Skeletal muscle tissue (tissue), 4 donors: ENCODE data around the gene LRRC57. TPM values are rescaled to one million over a fixed set of nuclear protein-coding genes. Genes with fewer than 3 reads are reported as not detected.

Experiments used
- H3K27ac ChIP-seq: one replicate; pipeline ENCODE4 v1.7.0; 2013; ENCODE audit warnings: mild to moderate bottlenecking, low read depth, low read length, inconsistent platforms
- H3K27me3 ChIP-seq, 3 donors: one replicate each; pipeline ENCODE4 v1.7.0; 2013; ENCODE audit warnings: low read length in 3 of 3; ENCODE audit not compliant: control insufficient read depth in 3 of 3, insufficient read depth in 3 of 3
- H3K36me3 ChIP-seq, 3 donors: one replicate each; pipeline ENCODE4 v1.7.0; 2013; ENCODE audit warnings: low read length in 3 of 3; ENCODE audit not compliant: control insufficient read depth in 3 of 3, insufficient read depth in 3 of 3
- H3K4me1 ChIP-seq, 3 donors: one replicate each; pipeline ENCODE4 v1.7.0; 2013; ENCODE audit warnings: low read length in 3 of 3, mild to moderate bottlenecking in 3 of 3; ENCODE audit not compliant: control insufficient read depth in 3 of 3, insufficient read depth in 3 of 3
- H3K4me3 ChIP-seq, 3 donors: one replicate each; pipeline ENCODE4 v1.7.0; 2013; ENCODE audit warnings: low read length in 3 of 3
- H3K9ac ChIP-seq, 3 donors: one replicate each; pipeline ENCODE4 v1.7.0; 2013; ENCODE audit warnings: low read length in 3 of 3, mild to moderate bottlenecking in 3 of 3, moderate library complexity in 2 of 3, low read depth in 1 of 3
- H3K9me3 ChIP-seq, 3 donors: one replicate each; pipeline ENCODE4 v1.7.0; 2013; ENCODE audit warnings: low read length in 3 of 3; ENCODE audit not compliant: control insufficient read depth in 3 of 3
- total RNA-seq: library from RNA; depleted of rRNA; stranded (reverse); fragments of >200 nt; gene quantifications from one replicate; pipeline ENCODE4 v1.2.3, GENCODE V29; 2014
- donor health status: Osteomylitis.

LRRC57 gene
- total RNA-seq, 1 donor from 2014 or later, result 8.9 TPM

GRCh38 chr15:42494998-42495360 is 53.6 kb downstream of the LRRC57 start:
- Histone ChIP-seq H3K9ac (peak overlapping the region; percentile 84 to 98 (median 95)), H3K9me3 (no peaks in the 10 kb centered on the region), H3K27ac (peak overlapping the region; percentile 92), H3K36me3 (peaks cover 0 to 2% (median 0%) of the 10 kb centered on the region in 3 donors), H3K27me3 (no peaks in the 10 kb centered on the region), H3K4me3 (peak overlapping the region; percentile 94 to 96 (median 94)), H3K4me1 (peaks cover 18 to 25% (median 22%) of the 10 kb centered on the region in 3 donors)

- Histone ChIP-seq H3K9me3 (no peaks in the 10 kb centered on the region), H3K9ac (no peak overlapping the region), H3K36me3 (peaks cover 0 to 2% (median 0%) of the 10 kb centered on the region in 3 donors), H3K4me1 (peaks cover 18 to 26% (median 22%) of the 10 kb centered on the region in 3 donors), H3K27ac (peak overlapping the region; percentile 92), H3K27me3 (no peaks in the 10 kb centered on the region), H3K4me3 (no peak overlapping the region)
Measured at GRCh38 chr15:42493679-42494078, 54.9 kb downstream of the LRRC57 start.

GRCh38 chr15:42491539-42492225 is 56.9 kb downstream of the LRRC57 start:
- no peaks in the 10 kb centered on the region for H3K9me3 ChIP-seq
- H3K27ac ChIP-seq, result peak overlapping the region; percentile 92
- peak overlapping the region; percentile 78 to 98 (median 96) for H3K4me3 ChIP-seq
- H3K27me3 ChIP-seq, result no peaks in the 10 kb centered on the region
- H3K36me3 ChIP-seq, result peaks cover 0 to 2% (median 0%) of the 10 kb centered on the region in 3 donors
- H3K4me1 ChIP-seq, result peaks cover 15 to 22% (median 21%) of the 10 kb centered on the region in 3 donors
- H3K9ac ChIP-seq, result peak overlapping the region; percentile 87 to 99 (median 95)

DNA sequence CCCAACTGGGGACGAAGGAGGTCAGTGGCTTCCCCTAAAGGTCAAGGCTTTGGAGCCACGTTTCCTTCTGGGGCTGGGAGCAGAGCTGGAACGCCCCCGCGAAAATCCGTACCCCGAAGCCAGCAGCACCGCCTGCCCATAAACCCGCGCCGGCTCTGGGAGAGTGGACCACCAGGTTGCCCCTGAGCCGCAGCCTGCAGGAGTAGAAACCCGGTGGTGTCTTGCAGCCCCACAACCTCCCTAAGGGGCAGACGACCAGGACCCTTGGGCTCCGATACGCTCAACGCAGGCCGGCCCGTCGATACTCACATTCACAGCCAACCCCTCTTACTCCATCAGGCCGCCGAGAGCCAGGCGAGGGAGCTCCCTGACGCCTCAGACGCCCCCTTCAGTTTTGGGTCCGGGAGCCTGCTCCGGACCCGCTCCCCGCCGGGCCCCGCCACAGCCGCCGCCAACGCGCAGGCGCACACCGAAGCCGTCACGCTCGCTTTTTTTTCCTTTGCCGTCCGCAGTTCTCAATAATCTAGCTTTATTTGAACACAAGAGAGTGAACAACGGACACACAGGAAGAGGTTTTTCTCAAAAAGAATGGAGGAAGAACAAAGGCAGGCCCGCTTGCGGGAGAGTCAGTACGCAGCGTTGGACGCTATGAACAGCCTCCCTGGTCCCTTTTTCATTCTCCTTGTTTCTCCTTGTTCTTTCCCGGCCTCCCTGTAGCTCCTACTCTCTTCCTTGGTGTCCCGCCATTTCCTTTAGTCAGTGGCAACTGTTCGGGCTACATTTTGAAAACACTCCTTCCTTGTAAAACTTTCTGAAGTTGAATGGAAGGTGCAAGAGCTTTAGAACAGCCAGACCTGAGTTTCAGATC is 57.7 kb downstream of the LRRC57 start, which contains the start of gene ZNF106:
Gene ZNF106 (minus strand): TSS at position 471 of the 868 bp plus-strand sequence. CDS start 18,852 bp downstream, outside the sequence.
- Histone ChIP-seq H3K9ac (peak within 1 kb of the TSS; percentile 87 to 99 (median 95)), H3K27ac (peak within 1 kb of the TSS; percentile 92), H3K9me3 (no peaks in the 10 kb centered on the region), H3K27me3 (no peaks in the 10 kb centered on the region), H3K4me3 (peak within 1 kb of the TSS; percentile 78 to 98 (median 96)), H3K36me3 (peaks cover 0 to 2% (median 0%) of the 10 kb centered on the region in 3 donors), H3K4me1 (peaks cover 9 to 15% (median 13%) of the 10 kb centered on the region in 3 donors)

DNA sequence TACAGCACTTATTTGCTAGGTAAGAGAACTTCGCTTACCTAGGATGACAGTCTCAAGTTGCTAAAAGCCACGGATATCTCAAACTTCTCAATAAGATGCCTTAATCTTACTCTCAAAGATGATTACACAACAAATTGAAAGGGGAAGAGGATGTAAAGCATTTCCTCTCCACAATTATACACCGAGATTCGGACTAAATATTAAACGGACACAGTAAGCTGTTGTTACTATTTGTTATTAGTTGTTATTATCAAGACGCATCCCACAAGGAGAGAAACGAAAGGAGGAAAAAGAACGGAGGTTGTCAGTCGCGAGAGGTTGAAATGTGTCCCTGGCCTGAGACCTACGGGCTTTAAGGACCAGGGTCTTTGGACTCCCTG is 58.3 kb downstream of the LRRC57 start:
- Histone ChIP-seq H3K27me3 (no peaks in the 10 kb centered on the region), H3K36me3 (peaks cover 0 to 2% (median 0%) of the 10 kb centered on the region in 3 donors), H3K4me3 (peak overlapping the region; percentile 78 to 98 (median 96)), H3K9ac (peak overlapping the region; percentile 87 to 99 (median 95)), H3K27ac (peak overlapping the region; percentile 92), H3K4me1 (peaks cover 8 to 15% (median 9%) of the 10 kb centered on the region in 3 donors), H3K9me3 (no peaks in the 10 kb centered on the region)

Other genes starting within 250 kb of the LRRC57 start
- 675 TPM for gene CAPN3, start 189.3 kb downstream of the LRRC57 start, total RNA-seq
- gene ZNF106, start 57.7 kb downstream of the LRRC57 start, total RNA-seq, result 274 TPM
- gene SNAP23, start 53.2 kb downstream of the LRRC57 start, total RNA-seq, result 50.6 TPM
- gene HAUS2, start within 50 bp of the LRRC57 start, total RNA-seq, result 9.4 TPM
- 27.7 TPM for gene STARD9, start 26.8 kb upstream of the LRRC57 start, total RNA-seq
- gene CDAN1, start 188.3 kb upstream of the LRRC57 start, total RNA-seq, result 9.9 TPM